GM23338 (cell line): ENCODE measurements around the gene ZBTB2. TPM values are rescaled to one million over a fixed set of nuclear protein-coding genes. Genes with fewer than 3 reads are reported as not detected.

Source experiments
- ATAC-seq: fragments of 200-7000 bp; cut with Tn5 transposase; 3 replicates; pipeline ENCODE4 v1.9.1; 2020
- DNase-seq: peaks from one replicate; pipeline ENCODE4 v3.0.0-alpha.2; 2015; ENCODE audit warnings: low spot score
- H2AFZ ChIP-seq: fragments of 200-600 bp; sonication (generic); 2 replicates; pipeline ENCODE4 v1.8.0; 2016; ENCODE audit warnings: antibody characterized with exemption, mild to moderate bottlenecking, moderate library complexity
- H3F3A ChIP-seq: fragments of 200-600 bp; sonication (generic); replicated peaks from 2 replicates; pipeline ENCODE4 v1.8.0; 2017; ENCODE audit warnings: antibody characterized with exemption, mixed run types, low read depth
- H3K27ac ChIP-seq: fragments of 200-600 bp; sonication (generic); 2 replicates; pipeline ENCODE4 v1.6.1; 2016; ENCODE audit warnings: low read depth
- H3K27me3 ChIP-seq: fragments of 200-600 bp; sonication (generic); 2 replicates; pipeline ENCODE4 v1.8.0; 2016; ENCODE audit warnings: mild to moderate bottlenecking, mixed run types, moderate library complexity; ENCODE audit not compliant: insufficient read depth
- H3K36me3 ChIP-seq: fragments of 200-600 bp; sonication (generic); 2 replicates; pipeline ENCODE4 v1.8.0; 2016; ENCODE audit warnings: mild to moderate bottlenecking; ENCODE audit not compliant: insufficient read depth
- H3K4me1 ChIP-seq: fragments of 200-600 bp; sonication (generic); 2 replicates; pipeline ENCODE4 v1.8.0; 2016; ENCODE audit warnings: mild to moderate bottlenecking, moderate library complexity; ENCODE audit not compliant: insufficient read depth
- H3K4me2 ChIP-seq: fragments of 200-600 bp; sonication (generic); 2 replicates; pipeline ENCODE4 v1.7.1; 2017; ENCODE audit warnings: mixed run types
- H3K4me3 ChIP-seq: fragments of 200-600 bp; sonication (generic); 2 replicates; pipeline ENCODE4 v1.6.1; 2016; ENCODE audit warnings: mixed run types
- H3K79me2 ChIP-seq: fragments of 200-600 bp; sonication (generic); replicated peaks from 2 replicates; pipeline ENCODE4 v1.8.0; 2017; ENCODE audit warnings: mild to moderate bottlenecking; ENCODE audit not compliant: insufficient read depth
- H3K9me2 ChIP-seq: fragments of 200-600 bp; sonication (generic); 2 replicates; pipeline ENCODE4 v1.8.0; 2017; ENCODE audit not compliant: insufficient read depth
- H4K20me1 ChIP-seq: fragments of 200-600 bp; sonication (generic); replicated peaks from 2 replicates; pipeline ENCODE4 v1.8.0; 2017; ENCODE audit warnings: mild to moderate bottlenecking; ENCODE audit not compliant: insufficient read depth
- H3K27ac Mint-ChIP-seq: 2 replicates; pipeline ENCODE4 v1.8.0; 2020; ENCODE audit warnings: inconsistent platforms, mild to moderate bottlenecking, moderate library complexity, mixed read lengths
- H3K27me3 Mint-ChIP-seq: 3 replicates; pipeline ENCODE4 v1.8.0; 2022; ENCODE audit warnings: low read depth, mild to moderate bottlenecking, moderate library complexity, mixed read lengths, inconsistent platforms; ENCODE audit not compliant: insufficient read depth, poor library complexity
- H3K36me3 Mint-ChIP-seq: 3 replicates; pipeline ENCODE4 v1.8.0; 2021; ENCODE audit warnings: low read depth, mild to moderate bottlenecking, inconsistent platforms, moderate library complexity, mixed read lengths
- H3K4me1 Mint-ChIP-seq: 3 replicates; pipeline ENCODE4 v1.8.0; 2020; ENCODE audit warnings: mild to moderate bottlenecking, inconsistent platforms, mixed read lengths
- H3K4me3 Mint-ChIP-seq: 3 replicates; pipeline ENCODE4 v1.8.0; 2021; ENCODE audit warnings: moderate library complexity, mild to moderate bottlenecking, inconsistent platforms, mixed read lengths
- H3K9me3 Mint-ChIP-seq: 3 replicates; pipeline ENCODE4 v1.8.0; 2020; ENCODE audit warnings: moderate library complexity, mild to moderate bottlenecking, inconsistent platforms, mixed read lengths
- CREB1 ChIP-seq: fragments of 250-450 bp; sonication (Bioruptor Pico); IDR thresholded peaks from 2 replicates; pipeline ENCODE4 v1.5.0; 2020; ENCODE audit warnings: low read depth, mild to moderate bottlenecking, moderate library complexity
- EZH2 ChIP-seq: fragments of 200-600 bp; sonication (generic); IDR thresholded peaks from one replicate; pipeline ENCODE4 v1.8.0; 2017; ENCODE audit warnings: antibody characterized with exemption, mild to moderate bottlenecking, low read depth; ENCODE audit not compliant: unreplicated experiment
- EZH2phosphoT487 ChIP-seq: fragments of 200-600 bp; sonication (generic); IDR thresholded peaks from one replicate; pipeline ENCODE4 v1.8.1; 2018; ENCODE audit warnings: antibody characterized with exemption; ENCODE audit not compliant: unreplicated experiment
- JUNB ChIP-seq: IDR thresholded peaks from one replicate; pipeline ENCODE4 v1.6.1; 2016; ENCODE audit warnings: antibody characterized with exemption; ENCODE audit not compliant: unreplicated experiment
- POLR2AphosphoS5 ChIP-seq: IDR thresholded peaks from 2 replicates; pipeline ENCODE4 v1.6.1; 2016; ENCODE audit warnings: antibody characterized with exemption, low read depth
- STAT1 ChIP-seq: IDR thresholded peaks from one replicate; pipeline ENCODE4 v1.6.1; 2016; ENCODE audit warnings: antibody characterized with exemption; ENCODE audit not compliant: unreplicated experiment
- ZNF114 ChIP-seq: fragments of 250-450 bp; sonication (Bioruptor Pico); IDR thresholded peaks from 2 replicates; pipeline ENCODE4 v1.5.0; 2020; ENCODE audit warnings: mild to moderate bottlenecking, moderate library complexity
- polyA plus RNA-seq: library from polyadenylated mRNA; unstranded; fragments of >200 nt; fragmentation: Nextera tagmentation; extraction: Ambion mirVana; gene quantifications from 2 replicates; pipeline ENCODE4 v1.2.1, GENCODE V29; 2016
- total RNA-seq: library from RNA; depleted of rRNA; stranded (reverse); fragments of >200 nt; shearing (Covaris generic); gene quantifications from 2 replicates; pipeline ENCODE4 v1.2.3, GENCODE V29; 2014
- TF ChIP-seq, protein P1 (sequence below): fragments of 250-450 bp; sonication (Bioruptor Pico); IDR thresholded peaks from 2 replicates; pipeline ENCODE4 v1.5.0; 2020; ENCODE audit warnings: mild to moderate bottlenecking, moderate library complexity
- TF ChIP-seq, protein P2 (sequence below), 2 experiments: fragments of 200-600 bp in 1 of 2; sonication (generic) in 1 of 2; conservative IDR thresholded peaks; 2 replicates each; pipeline versions ENCODE4 v1.5.1 to v1.6.1; 2016 to 2017; ENCODE audit warnings: antibody characterized with exemption in 2 of 2, low read depth in 2 of 2, mild to moderate bottlenecking in 2 of 2, moderate library complexity in 1 of 2
- TF ChIP-seq, protein P3 (sequence below): IDR thresholded peaks from 2 replicates; pipeline ENCODE4 v1.6.1; 2016; ENCODE audit warnings: antibody characterized with exemption

The ZBTB2 gene
- total and polyA plus RNA-seq, 2 experiments from 2014 or later: 11.4 to 21.9 TPM

DNA sequence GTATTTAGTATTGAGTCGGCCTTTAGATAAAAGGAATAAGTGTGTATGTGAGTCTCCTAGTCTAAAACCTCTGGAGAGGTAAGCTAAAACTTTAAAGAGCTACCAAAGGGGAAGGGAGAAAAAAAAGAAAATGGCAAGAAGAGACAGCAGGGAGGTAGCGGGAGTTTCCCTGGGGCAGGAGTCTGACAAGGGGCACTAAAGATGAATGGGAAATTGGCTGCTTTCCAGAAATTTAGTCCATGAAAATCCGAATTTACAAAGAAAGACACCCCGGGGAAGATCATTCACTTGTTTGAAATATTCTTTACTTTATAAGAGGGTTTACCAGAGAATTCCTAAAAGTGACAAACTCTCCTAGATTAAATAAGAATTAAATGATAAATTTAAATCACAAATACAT lies 41.3 kb upstream of the ZBTB2 start (continued):
- TF ChIP-seq, protein P1, sequence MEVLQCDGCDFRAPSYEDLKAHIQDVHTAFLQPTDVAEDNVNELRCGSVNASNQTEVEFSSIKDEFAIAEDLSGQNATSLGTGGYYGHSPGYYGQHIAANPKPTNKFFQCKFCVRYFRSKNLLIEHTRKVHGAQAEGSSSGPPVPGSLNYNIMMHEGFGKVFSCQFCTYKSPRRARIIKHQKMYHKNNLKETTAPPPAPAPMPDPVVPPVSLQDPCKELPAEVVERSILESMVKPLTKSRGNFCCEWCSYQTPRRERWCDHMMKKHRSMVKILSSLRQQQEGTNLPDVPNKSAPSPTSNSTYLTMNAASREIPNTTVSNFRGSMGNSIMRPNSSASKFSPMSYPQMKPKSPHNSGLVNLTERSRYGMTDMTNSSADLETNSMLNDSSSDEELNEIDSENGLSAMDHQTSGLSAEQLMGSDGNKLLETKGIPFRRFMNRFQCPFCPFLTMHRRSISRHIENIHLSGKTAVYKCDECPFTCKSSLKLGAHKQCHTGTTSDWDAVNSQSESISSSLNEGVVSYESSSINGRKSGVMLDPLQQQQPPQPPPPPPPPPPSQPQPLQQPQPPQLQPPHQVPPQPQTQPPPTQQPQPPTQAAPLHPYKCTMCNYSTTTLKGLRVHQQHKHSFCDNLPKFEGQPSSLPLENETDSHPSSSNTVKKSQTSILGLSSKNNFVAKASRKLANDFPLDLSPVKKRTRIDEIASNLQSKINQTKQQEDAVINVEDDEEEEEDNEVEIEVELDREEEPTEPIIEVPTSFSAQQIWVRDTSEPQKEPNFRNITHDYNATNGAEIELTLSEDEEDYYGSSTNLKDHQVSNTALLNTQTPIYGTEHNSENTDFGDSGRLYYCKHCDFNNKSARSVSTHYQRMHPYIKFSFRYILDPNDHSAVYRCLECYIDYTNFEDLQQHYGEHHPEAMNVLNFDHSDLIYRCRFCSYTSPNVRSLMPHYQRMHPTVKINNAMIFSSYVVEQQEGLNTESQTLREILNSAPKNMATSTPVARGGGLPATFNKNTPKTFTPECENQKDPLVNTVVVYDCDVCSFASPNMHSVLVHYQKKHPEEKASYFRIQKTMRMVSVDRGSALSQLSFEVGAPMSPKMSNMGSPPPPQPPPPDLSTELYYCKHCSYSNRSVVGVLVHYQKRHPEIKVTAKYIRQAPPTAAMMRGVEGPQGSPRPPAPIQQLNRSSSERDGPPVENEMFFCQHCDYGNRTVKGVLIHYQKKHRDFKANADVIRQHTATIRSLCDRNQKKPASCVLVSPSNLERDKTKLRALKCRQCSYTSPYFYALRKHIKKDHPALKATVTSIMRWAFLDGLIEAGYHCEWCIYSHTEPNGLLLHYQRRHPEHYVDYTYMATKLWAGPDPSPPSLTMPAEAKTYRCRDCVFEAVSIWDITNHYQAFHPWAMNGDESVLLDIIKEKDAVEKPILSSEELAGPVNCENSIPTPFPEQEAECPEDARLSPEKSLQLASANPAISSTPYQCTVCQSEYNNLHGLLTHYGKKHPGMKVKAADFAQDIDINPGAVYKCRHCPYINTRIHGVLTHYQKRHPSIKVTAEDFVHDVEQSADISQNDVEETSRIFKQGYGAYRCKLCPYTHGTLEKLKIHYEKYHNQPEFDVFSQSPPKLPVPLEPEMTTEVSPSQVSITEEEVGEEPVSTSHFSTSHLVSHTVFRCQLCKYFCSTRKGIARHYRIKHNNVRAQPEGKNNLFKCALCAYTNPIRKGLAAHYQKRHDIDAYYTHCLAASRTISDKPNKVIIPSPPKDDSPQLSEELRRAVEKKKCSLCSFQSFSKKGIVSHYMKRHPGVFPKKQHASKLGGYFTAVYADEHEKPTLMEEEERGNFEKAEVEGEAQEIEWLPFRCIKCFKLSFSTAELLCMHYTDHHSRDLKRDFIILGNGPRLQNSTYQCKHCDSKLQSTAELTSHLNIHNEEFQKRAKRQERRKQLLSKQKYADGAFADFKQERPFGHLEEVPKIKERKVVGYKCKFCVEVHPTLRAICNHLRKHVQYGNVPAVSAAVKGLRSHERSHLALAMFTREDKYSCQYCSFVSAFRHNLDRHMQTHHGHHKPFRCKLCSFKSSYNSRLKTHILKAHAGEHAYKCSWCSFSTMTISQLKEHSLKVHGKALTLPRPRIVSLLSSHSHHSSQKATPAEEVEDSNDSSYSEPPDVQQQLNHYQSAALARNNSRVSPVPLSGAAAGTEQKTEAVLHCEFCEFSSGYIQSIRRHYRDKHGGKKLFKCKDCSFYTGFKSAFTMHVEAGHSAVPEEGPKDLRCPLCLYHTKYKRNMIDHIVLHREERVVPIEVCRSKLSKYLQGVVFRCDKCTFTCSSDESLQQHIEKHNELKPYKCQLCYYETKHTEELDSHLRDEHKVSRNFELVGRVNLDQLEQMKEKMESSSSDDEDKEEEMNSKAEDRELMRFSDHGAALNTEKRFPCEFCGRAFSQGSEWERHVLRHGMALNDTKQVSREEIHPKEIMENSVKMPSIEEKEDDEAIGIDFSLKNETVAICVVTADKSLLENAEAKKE (CRISPR knock-in tag): no peak
- TF ChIP-seq EZH2phosphoT487 (no peak), POLR2AphosphoS5 (no peak), STAT1 (no peak), ZNF114 (CRISPR knock-in tag) (no peak), CREB1 (CRISPR knock-in tag) (no peak), EZH2 (no peak)

DNA sequence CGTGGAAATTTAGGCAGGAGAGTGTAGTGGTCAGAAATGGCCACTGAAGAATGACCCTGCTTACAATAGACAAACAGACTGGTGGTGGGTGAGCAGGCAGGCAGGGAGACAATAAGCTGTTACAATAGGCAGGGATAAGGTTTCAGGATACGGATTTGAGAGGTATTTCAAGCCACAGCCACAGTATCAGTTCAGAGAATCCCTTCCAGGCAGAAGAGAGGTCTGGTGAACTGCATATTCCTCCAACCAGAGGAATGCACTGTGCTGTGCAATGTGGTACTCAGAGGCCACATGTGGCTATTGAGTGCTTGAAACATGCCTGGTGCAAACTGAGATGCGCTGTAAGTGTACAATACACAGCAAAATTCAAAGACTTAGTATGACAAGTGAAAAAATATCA lies 40.0 kb upstream of the ZBTB2 start:
- no peak; the same call in 2 of the 3 replicates for ATAC-seq
- no peaks in the 10 kb centered on the region for H3K9me2 ChIP-seq
- H3K27me3 ChIP-seq: no peaks in the 10 kb centered on the region
- H3F3A ChIP-seq: no peaks in the 10 kb centered on the region
- peaks cover 28% of the 10 kb centered on the region for H3K36me3 ChIP-seq
- Mint-ChIP-seq H3K36me3 (peaks cover 53% of the 10 kb centered on the region), H3K27ac (no peak overlapping the region), H3K4me3 (no peak overlapping the region), H3K27me3 (no peaks in the 10 kb centered on the region), H3K4me1 (no peaks in the 10 kb centered on the region), H3K9me3 (no peaks in the 10 kb centered on the region)
- H3K4me1 ChIP-seq: no peaks in the 10 kb centered on the region
- H3K4me2 ChIP-seq: no peak overlapping the region
- peaks cover 11% of the 10 kb centered on the region; the same call in 1 of the 2 replicates for H3K79me2 ChIP-seq
- no peak overlapping the region for H3K4me3 ChIP-seq
- peak overlapping the region; percentile 20; the same call in 1 of the 2 replicates for H3K27ac ChIP-seq
- no peak overlapping the region for H2AFZ ChIP-seq
- no peaks in the 10 kb centered on the region for H4K20me1 ChIP-seq
- no peak for DNase-seq
- TF ChIP-seq, protein P2, sequence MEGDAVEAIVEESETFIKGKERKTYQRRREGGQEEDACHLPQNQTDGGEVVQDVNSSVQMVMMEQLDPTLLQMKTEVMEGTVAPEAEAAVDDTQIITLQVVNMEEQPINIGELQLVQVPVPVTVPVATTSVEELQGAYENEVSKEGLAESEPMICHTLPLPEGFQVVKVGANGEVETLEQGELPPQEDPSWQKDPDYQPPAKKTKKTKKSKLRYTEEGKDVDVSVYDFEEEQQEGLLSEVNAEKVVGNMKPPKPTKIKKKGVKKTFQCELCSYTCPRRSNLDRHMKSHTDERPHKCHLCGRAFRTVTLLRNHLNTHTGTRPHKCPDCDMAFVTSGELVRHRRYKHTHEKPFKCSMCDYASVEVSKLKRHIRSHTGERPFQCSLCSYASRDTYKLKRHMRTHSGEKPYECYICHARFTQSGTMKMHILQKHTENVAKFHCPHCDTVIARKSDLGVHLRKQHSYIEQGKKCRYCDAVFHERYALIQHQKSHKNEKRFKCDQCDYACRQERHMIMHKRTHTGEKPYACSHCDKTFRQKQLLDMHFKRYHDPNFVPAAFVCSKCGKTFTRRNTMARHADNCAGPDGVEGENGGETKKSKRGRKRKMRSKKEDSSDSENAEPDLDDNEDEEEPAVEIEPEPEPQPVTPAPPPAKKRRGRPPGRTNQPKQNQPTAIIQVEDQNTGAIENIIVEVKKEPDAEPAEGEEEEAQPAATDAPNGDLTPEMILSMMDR (conservative IDR thresholded peaks at IDR 0.05; ENCODE audit: low read depth in 2 of 2): no peak
- no peak for TF ChIP-seq EZH2phosphoT487
- TF ChIP-seq POLR2AphosphoS5: no peak
- no peak for TF ChIP-seq ZNF114 (CRISPR knock-in tag)
- TF ChIP-seq JUNB: no peak
- TF ChIP-seq, protein P3, sequence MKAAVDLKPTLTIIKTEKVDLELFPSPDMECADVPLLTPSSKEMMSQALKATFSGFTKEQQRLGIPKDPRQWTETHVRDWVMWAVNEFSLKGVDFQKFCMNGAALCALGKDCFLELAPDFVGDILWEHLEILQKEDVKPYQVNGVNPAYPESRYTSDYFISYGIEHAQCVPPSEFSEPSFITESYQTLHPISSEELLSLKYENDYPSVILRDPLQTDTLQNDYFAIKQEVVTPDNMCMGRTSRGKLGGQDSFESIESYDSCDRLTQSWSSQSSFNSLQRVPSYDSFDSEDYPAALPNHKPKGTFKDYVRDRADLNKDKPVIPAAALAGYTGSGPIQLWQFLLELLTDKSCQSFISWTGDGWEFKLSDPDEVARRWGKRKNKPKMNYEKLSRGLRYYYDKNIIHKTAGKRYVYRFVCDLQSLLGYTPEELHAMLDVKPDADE: no peak
- TF ChIP-seq STAT1: no peak
